ENCODE data around the gene RTP5.

Gene RTP5

DNA sequence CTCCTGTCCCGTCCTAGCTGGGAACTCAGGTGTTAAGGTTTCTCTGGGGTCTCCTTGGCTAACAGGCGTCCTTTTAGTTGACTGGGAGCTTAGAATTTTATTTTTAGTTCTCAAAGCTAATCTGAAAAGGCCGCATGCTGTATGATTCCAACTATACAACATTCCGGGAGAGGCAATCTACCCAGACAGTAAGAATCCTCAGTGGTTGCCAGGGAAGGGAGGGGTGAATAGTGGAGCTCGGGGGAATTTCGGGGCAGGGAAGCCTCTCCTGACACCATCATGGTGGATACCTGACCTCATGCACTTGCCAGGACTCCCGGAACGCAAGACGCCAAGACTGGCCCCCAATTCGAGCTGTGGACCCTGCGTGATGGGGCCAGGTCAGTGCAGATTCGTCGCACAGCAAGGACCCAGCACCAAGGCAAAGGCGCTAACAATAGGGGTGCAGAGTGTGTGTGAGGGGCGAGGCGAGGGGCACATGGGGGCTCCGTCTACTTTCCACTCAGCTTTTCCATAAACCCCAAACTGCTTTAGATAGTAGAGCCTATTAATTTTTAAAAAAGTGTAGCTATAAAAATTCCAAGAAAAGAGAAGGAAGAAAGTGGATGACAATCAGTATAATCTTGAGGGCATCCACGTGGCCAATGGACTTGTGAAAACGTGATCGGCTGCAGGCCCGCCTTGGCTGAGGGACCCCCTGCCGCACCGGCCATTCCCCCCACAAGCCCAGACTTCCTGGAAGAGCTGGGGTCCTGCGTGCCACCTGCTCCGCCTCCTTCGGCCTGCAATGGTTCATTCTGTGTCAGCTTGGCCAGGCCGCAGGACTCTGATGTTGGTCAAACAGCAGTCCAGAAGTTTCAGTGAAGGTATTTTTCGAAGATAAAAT, 28.1 kb upstream of the RTP5 start:
- no peak overlapping the region for H3K4me3 ChIP-seq (ENCODE audit: low read length)
- DNase-seq (ENCODE audit: low read depth), result no peak
- TF ChIP-seq, protein P1, sequence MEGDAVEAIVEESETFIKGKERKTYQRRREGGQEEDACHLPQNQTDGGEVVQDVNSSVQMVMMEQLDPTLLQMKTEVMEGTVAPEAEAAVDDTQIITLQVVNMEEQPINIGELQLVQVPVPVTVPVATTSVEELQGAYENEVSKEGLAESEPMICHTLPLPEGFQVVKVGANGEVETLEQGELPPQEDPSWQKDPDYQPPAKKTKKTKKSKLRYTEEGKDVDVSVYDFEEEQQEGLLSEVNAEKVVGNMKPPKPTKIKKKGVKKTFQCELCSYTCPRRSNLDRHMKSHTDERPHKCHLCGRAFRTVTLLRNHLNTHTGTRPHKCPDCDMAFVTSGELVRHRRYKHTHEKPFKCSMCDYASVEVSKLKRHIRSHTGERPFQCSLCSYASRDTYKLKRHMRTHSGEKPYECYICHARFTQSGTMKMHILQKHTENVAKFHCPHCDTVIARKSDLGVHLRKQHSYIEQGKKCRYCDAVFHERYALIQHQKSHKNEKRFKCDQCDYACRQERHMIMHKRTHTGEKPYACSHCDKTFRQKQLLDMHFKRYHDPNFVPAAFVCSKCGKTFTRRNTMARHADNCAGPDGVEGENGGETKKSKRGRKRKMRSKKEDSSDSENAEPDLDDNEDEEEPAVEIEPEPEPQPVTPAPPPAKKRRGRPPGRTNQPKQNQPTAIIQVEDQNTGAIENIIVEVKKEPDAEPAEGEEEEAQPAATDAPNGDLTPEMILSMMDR (conservative IDR thresholded peaks at IDR 0.05; ENCODE audit: low read depth, low read length), result no peak

DNA sequence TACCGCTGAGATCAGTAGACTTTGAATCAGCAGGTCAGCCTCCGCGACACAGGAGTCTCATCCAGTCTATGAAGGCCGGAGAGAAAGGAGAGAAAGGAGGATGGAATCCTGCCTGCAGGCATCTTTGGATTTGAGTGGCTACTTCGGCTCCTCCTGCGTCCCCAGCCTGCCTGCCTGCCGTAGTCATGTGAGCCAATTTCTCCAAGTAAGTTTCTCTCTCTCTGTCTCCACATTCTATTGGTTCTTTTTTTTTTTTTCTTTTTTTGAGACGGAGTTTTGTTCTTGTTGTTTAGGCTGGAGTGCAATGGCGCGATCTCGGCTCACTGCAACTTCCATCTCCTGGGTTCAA, 27.5 kb upstream of the RTP5 start:
- H3K4me3 ChIP-seq (ENCODE audit: low read length), result no peak overlapping the region
- TF ChIP-seq, protein P1 (conservative IDR thresholded peaks at IDR 0.05; ENCODE audit: low read depth, low read length), result no peak
- no peak for DNase-seq (ENCODE audit: low read depth)

DNA sequence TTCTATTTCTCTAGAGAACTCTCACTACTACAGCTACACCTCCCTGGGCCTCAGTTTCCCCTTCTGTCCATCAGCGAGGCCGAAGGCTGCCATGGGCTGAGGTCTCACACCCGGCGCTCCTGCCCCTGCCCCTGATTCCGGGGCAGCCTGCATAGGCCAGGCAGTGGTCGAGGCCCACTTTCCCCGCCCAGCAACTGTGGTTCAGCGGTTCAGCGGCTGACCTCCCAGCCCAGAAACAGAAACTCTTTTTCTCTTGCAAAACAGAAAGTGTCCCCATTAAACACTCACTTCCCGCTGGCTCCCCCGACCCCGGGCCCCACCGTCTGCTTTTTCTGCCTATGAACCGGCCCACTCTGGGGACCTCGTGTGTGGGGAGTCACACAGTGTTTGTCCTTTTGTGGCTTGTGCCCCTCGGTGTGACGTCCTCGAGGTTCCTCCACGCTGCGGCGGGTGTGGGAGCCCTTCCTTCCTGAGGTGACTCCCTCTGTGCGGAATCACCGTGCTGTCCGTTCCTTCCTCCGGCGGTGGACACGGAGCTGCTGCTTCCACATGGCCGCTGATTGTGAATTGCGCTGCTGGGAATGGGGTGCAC, 26.8 kb upstream of the RTP5 start:
- DNase-seq (ENCODE audit: low read depth), result no peak
- TF ChIP-seq, protein P1 (conservative IDR thresholded peaks at IDR 0.05; ENCODE audit: low read depth, low read length), result no peak
- no peak overlapping the region for H3K4me3 ChIP-seq (ENCODE audit: low read length)

DNA sequence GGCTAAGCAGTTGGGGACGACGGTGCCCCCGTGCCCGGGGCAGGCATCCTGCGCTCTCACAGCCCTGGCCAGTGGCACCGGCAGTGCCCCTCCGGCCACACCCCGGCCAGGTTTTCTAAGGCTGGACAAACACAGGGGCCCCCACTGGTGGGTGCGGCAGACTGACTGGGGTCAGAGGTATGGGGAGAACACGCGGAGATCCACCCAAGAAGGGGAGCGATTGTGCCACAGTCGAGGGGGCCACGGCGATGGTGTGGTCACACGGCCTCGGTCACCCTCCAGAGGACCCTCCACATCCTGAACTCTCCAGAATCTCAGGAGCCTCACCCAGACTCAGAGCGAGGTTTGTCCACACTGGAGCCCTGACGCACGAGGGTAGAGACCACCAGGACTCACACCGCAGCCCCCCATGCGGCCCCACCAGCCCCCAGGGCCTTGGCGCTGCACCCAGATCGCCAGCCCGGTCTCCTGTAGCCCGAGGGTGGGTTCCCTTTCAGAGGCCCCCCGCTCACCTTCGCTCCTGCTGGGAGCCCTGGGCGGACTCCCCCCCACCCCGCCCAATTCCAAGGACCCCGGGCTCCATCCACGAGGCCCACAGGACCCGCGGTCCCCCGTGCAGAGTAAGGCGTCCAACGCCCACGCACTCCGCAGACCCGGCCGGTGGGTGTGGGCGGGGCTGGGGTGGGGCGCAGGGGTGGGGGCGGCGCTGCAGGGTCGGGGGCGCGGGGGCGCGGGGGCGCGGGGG, 26.0 kb upstream of the RTP5 start:
- no peak overlapping the region for H3K4me3 ChIP-seq (ENCODE audit: low read length)

DNA sequence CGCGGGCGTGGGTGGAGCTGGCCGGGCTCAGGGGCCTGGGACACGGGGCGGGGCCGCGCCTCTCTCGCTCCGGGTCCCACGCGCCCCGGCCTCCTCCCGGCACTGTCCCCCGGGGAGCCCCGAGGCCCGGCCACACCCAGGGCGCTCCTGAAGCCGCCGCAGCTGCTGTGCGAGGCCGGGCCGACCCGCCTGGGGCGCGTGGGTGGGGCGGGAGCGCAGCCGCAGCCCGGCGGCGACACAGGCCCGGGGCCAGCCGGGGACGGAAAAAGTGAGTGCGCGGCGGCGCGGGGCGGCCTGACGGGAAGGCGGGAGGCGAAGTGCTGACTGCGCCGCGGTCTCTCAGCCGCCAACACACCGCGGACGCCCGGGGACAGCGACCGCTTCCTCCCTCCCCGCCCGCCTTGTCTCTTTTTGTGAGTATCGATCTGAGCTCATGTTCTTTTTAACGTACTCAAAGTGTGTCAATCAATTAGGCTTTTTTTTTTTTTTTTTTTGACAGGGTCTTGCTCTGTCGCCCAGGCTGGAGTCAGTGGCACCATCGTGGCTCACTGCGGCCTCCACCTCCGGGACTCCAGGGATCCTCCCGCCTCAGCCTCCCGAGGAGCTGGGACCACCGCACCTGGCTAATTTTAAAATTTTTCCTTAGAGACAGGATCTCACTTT, 25.3 kb upstream of the RTP5 start:
- TF ChIP-seq, protein P1 (conservative IDR thresholded peaks at IDR 0.05; ENCODE audit: low read depth, low read length), result no peak
- peak overlapping the region; percentile 14 for H3K4me3 ChIP-seq (ENCODE audit: low read length)
- no peak for DNase-seq (ENCODE audit: low read depth)

More for the DNA sequence above, 26.0 kb upstream of the RTP5 start:
- no peak for DNase-seq (ENCODE audit: low read depth)
- TF ChIP-seq, protein P1 (conservative IDR thresholded peaks at IDR 0.05; ENCODE audit: low read depth, low read length), result no peak

DNA sequence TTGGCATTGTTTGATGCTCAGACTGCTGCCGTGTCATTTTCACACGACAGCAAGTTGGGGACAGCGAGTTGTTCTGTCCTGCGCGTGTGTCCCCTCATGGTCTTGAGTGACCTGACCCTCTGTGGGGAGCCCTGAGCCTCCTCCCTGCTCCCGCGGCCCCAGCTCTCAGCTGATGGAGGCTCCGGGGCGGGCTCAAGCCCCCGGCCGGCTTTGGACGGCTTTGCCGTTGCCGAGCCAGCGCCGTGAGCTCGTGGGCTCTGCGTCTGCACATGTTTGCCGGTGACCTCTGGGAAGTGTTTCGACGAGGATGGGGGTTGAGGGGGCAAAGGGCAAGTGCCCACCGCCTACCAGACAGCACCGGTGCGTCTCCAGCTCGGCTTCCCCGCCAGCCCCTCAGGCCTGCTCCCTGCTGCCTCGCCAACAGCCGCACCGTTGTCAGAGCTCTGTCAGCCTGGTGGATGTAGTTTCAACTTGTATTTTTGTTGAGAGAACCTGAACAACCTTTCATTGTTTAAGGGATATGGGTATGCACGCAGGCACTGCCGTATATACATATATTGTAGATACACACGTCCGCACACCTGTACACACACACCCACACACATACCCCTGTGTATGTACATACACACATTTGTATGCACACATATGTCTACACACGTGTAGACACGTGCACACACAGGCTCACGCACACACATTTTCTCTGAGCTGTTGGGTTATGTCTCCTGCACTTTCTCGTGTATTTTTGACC, 24.5 kb upstream of the RTP5 start:
- TF ChIP-seq, protein P1 (conservative IDR thresholded peaks at IDR 0.05; ENCODE audit: low read depth, low read length), result no peak
- H3K4me3 ChIP-seq (ENCODE audit: low read length), result no peak overlapping the region
- DNase-seq (ENCODE audit: low read depth), result no peak

Measured in retinal pigment epithelial cell (primary cell).